Smooth muscle cell (in vitro differentiated cells): ENCODE data around the gene HIBADH. TPM values are rescaled to one million over a fixed set of nuclear protein-coding genes. Genes with fewer than 3 reads are reported as not detected.

ENCODE experiments used
- DNase-seq: peaks from one replicate; lab custom pipeline; 2025; ENCODE audit not compliant: unreplicated experiment; lab: John Stamatoyannopoulos, UW
- H2AFZ ChIP-seq: fragments of 200-600 bp; sonication (generic); 2 replicates; pipeline ENCODE4 v1.6.0; 2016; ENCODE audit warnings: antibody characterized with exemption, low read depth, mild to moderate bottlenecking
- H3F3A ChIP-seq: fragments of 200-600 bp; sonication (generic); 2 replicates; pipeline ENCODE4 v1.6.0; 2017; ENCODE audit warnings: antibody characterized with exemption, low read depth
- H3K27ac ChIP-seq: fragments of 200-600 bp; sonication (generic); 2 replicates; pipeline ENCODE4 v1.5.1; 2016; ENCODE audit warnings: low read depth, mild to moderate bottlenecking
- H3K27me3 ChIP-seq: fragments of 200-600 bp; sonication (generic); 2 replicates; pipeline ENCODE4 v1.6.1; 2016; ENCODE audit warnings: low read depth, mild to moderate bottlenecking
- H3K36me3 ChIP-seq: fragments of 200-600 bp; sonication (generic); 2 replicates; pipeline ENCODE4 v1.5.1; 2016; ENCODE audit warnings: low read depth
- H3K4me1 ChIP-seq: fragments of 200-600 bp; sonication (generic); 2 replicates; pipeline ENCODE4 v1.5.1; 2016; ENCODE audit warnings: low read depth
- H3K4me2 ChIP-seq: fragments of 200-600 bp; sonication (generic); 2 replicates; pipeline ENCODE4 v1.6.0; 2016; ENCODE audit warnings: mild to moderate bottlenecking
- H3K4me3 ChIP-seq: fragments of 200-600 bp; sonication (generic); 2 replicates; pipeline ENCODE4 v1.5.1; 2016; ENCODE audit warnings: mild to moderate bottlenecking
- H3K79me2 ChIP-seq: fragments of 200-600 bp; sonication (generic); 2 replicates; pipeline ENCODE4 v1.6.0; 2016; ENCODE audit warnings: low read depth, mild to moderate bottlenecking
- H3K9ac ChIP-seq: fragments of 200-600 bp; sonication (generic); 2 replicates; pipeline ENCODE4 v1.6.0; 2016; ENCODE audit warnings: low read depth
- H3K9me3 ChIP-seq: fragments of 200-600 bp; sonication (generic); replicated peaks from 2 replicates; pipeline ENCODE4 v1.5.1; 2016; ENCODE audit warnings: low read depth
- H4K20me1 ChIP-seq: fragments of 200-600 bp; sonication (generic); 2 replicates; pipeline ENCODE4 v1.6.0; 2016; ENCODE audit warnings: low read depth
- CTCF ChIP-seq: fragments of 200-600 bp; sonication (generic); IDR thresholded peaks from 2 replicates; pipeline ENCODE4 v1.5.1; 2017; ENCODE audit warnings: borderline replicate concordance, mild to moderate bottlenecking, antibody characterized with exemption; ENCODE audit not compliant: insufficient read depth, poor library complexity, severe bottlenecking
- WGBS: methylation state at CpG from one replicate; pipeline ENCODE4 v1.1.7; 2016; ENCODE audit warnings: low lambda C conversion rate; 5-methylcytosine and 5-hydroxymethylcytosine counted together
- polyA plus RNA-seq: library from polyadenylated mRNA; unstranded; fragments of >200 nt; fragmentation: Nextera tagmentation; extraction: Ambion mirVana; gene quantifications from 2 replicates; pipeline ENCODE4 v1.2.1, GENCODE V29; 2016
- total RNA-seq: library from RNA; depleted of rRNA; stranded (reverse); fragments of >200 nt; gene quantifications from 2 replicates; pipeline ENCODE4 v1.2.3, GENCODE V29; 2014

The HIBADH gene
- total and polyA plus RNA-seq, 2 experiments from 2014 or later, result 16.1 to 24.4 TPM

GRCh38 chr7:27617651-27618381 lies 44.9 kb downstream of the HIBADH start:
- Histone ChIP-seq H3K9me3 (peaks cover 24% of the 10 kb centered on the region), H3K4me3 (no peak overlapping the region), H3K4me1 (no peaks in the 10 kb centered on the region), H3K4me2 (no peak overlapping the region), H3F3A (no peaks in the 10 kb centered on the region), H3K27me3 (no peaks in the 10 kb centered on the region), H2AFZ (no peak overlapping the region), H3K79me2 (peaks cover 12% of the 10 kb centered on the region), H3K9ac (no peak overlapping the region), H4K20me1 (no peaks in the 10 kb centered on the region), H3K36me3 (peaks cover 23% of the 10 kb centered on the region), H3K27ac (no peak overlapping the region)
- no peak for DNase-seq
- no peak for TF ChIP-seq CTCF
- 88% methylated on average over 9 of the region's 9 CpGs for WGBS

- Histone ChIP-seq H3K9me3 (peaks cover 20% of the 10 kb centered on the region), H3K9ac (no peak overlapping the region)
Measured at GRCh38 chr7:27616914-27617548, 45.7 kb downstream of the HIBADH start.

GRCh38 chr7:27616186-27616491 lies 46.5 kb downstream of the HIBADH start:
- Histone ChIP-seq H3K27me3 (no peaks in the 10 kb centered on the region), H3K9me3 (peaks cover 15% of the 10 kb centered on the region), H2AFZ (no peak overlapping the region), H3K4me2 (no peak overlapping the region), H3K9ac (no peak overlapping the region), H3K79me2 (peaks cover 14% of the 10 kb centered on the region), H3K4me1 (no peaks in the 10 kb centered on the region), H3K36me3 (peaks cover 12% of the 10 kb centered on the region), H3K27ac (no peak overlapping the region), H3K4me3 (no peak overlapping the region), H3F3A (no peaks in the 10 kb centered on the region), H4K20me1 (no peaks in the 10 kb centered on the region)
- no peak for TF ChIP-seq CTCF
- DNase-seq, result no peak
- 96% methylated on average over 2 of the region's 2 CpGs for WGBS

More at GRCh38 chr7:27616914-27617548, 45.7 kb downstream of the HIBADH start:
- no peak for DNase-seq
- no peaks in the 10 kb centered on the region for H4K20me1 ChIP-seq
- WGBS, result 62% methylated on average over 3 of the region's 3 CpGs
- H3K4me3 ChIP-seq, result no peak overlapping the region
- no peaks in the 10 kb centered on the region for H3K4me1 ChIP-seq
- no peak overlapping the region for H2AFZ ChIP-seq
- no peak overlapping the region for H3K4me2 ChIP-seq
- no peak overlapping the region for H3K27ac ChIP-seq
- peaks cover 12% of the 10 kb centered on the region for H3K79me2 ChIP-seq
- H3K36me3 ChIP-seq, result peaks cover 16% of the 10 kb centered on the region
- no peak for TF ChIP-seq CTCF
- no peaks in the 10 kb centered on the region for H3K27me3 ChIP-seq
- no peaks in the 10 kb centered on the region for H3F3A ChIP-seq
